IMR-90 (cell line): Measurements from ENCODE around the gene GOLPH3L. TPM values are rescaled to one million over a fixed set of nuclear protein-coding genes. Genes with fewer than 3 reads are reported as not detected.

Experiments used
- ATAC-seq: fragments of 200-7000 bp; cut with Tn5 transposase; 2 replicates; pipeline ENCODE4 v1.9.1; 2020; ENCODE audit warnings: low read depth, mild to moderate bottlenecking, moderate library complexity
- BruUV-seq: library from RNA; stranded (reverse); fragments of 400-500 nt; replicated peaks from 2 replicates; lab custom pipeline; 2021; lab: Mats Ljungman, UMichigan
- CTCF ChIA-PET: fragments of 300-600 bp; formaldehyde crosslinking; extraction: SDS; loops from one replicate; lab custom pipeline; 2021; ENCODE audit warnings: antibody characterized with exemption; lab: Yijun Ruan, JAX
- POLR2A ChIA-PET: fragments of 300-600 bp; sonication (Branson Sonifier 250); formaldehyde crosslinking; loops from one replicate; lab custom pipeline; 2022; ENCODE audit warnings: antibody characterized with exemption; ENCODE audit not compliant: unreplicated experiment; lab: Charles Lee
- DNase-seq: peaks from one replicate; pipeline ENCODE4 v3.0.0; 2013
- H2AFZ ChIP-seq: replicated peaks from 2 replicates; pipeline ENCODE3; 2013; ENCODE audit warnings: low read length, mild to moderate bottlenecking; ENCODE audit not compliant: poor library complexity
- H2AK5ac ChIP-seq: 2 replicates; pipeline ENCODE4 v1.6.1; 2013; ENCODE audit warnings: low read depth, low read length, inconsistent platforms
- H2AK9ac ChIP-seq: replicated peaks from 2 replicates; pipeline ENCODE3; 2013; ENCODE audit warnings: mild to moderate bottlenecking, low read depth, low read length, moderate library complexity; ENCODE audit not compliant: poor library complexity
- H2BK120ac ChIP-seq: 2 replicates; pipeline ENCODE4 v1.6.1; 2013; ENCODE audit warnings: low read depth, low read length, inconsistent platforms
- H2BK15ac ChIP-seq: 3 replicates; pipeline ENCODE4 v1.6.1; 2013; ENCODE audit warnings: low read depth, low read length, inconsistent platforms
- H2BK20ac ChIP-seq: 2 replicates; pipeline ENCODE4 v1.6.1; 2013; ENCODE audit warnings: low read depth, mild to moderate bottlenecking, inconsistent platforms, low read length, moderate library complexity
- H2BK5ac ChIP-seq: 2 replicates; pipeline ENCODE4 v1.6.1; 2013; ENCODE audit warnings: mild to moderate bottlenecking, low read depth, low read length, inconsistent platforms; ENCODE audit not compliant: poor library complexity, severe bottlenecking
- H3K14ac ChIP-seq: replicated peaks from 2 replicates; pipeline ENCODE4 v1.6.1; 2013; ENCODE audit warnings: low read depth, low read length, inconsistent platforms
- H3K18ac ChIP-seq: 2 replicates; pipeline ENCODE4 v1.6.1; 2013; ENCODE audit warnings: low read depth, low read length, control low read depth
- H3K23ac ChIP-seq: 2 replicates; pipeline ENCODE4 v1.6.1; 2013; ENCODE audit warnings: low read depth, low read length, inconsistent platforms
- H3K27ac ChIP-seq: 2 replicates; pipeline ENCODE4 v1.5.1; 2013; ENCODE audit warnings: mild to moderate bottlenecking, control low read depth, low read length; ENCODE audit not compliant: insufficient read depth
- H3K27me3 ChIP-seq: 2 replicates; pipeline ENCODE4 v1.6.1; 2013; ENCODE audit warnings: low read length; ENCODE audit not compliant: control insufficient read depth, insufficient read depth
- H3K36me3 ChIP-seq: 2 replicates; pipeline ENCODE4 v1.6.1; 2013; ENCODE audit warnings: low read length, mixed read lengths; ENCODE audit not compliant: control insufficient read depth, insufficient read depth
- H3K4ac ChIP-seq: 2 replicates; pipeline ENCODE4 v1.6.1; 2013; ENCODE audit warnings: low read depth, low read length, inconsistent platforms
- H3K4me1 ChIP-seq: 2 replicates; pipeline ENCODE4 v1.6.1; 2013; ENCODE audit warnings: low read length, mixed read lengths; ENCODE audit not compliant: control insufficient read depth, insufficient read depth
- H3K4me2 ChIP-seq: 2 replicates; pipeline ENCODE4 v1.6.1; 2013; ENCODE audit warnings: low read depth, mild to moderate bottlenecking, control low read depth, low read length, moderate library complexity
- H3K4me3 ChIP-seq: 2 replicates; pipeline ENCODE4 v1.5.1; 2013; ENCODE audit warnings: low read depth, mild to moderate bottlenecking, control low read depth, low read length, moderate library complexity; ENCODE audit not compliant: insufficient read depth
- H3K56ac ChIP-seq: 2 replicates; pipeline ENCODE4 v1.6.1; 2013; ENCODE audit warnings: low read length, inconsistent platforms; ENCODE audit not compliant: insufficient read depth; ENCODE audit errors: extremely low read depth
- H3K79me1 ChIP-seq, 2 experiments: 2 replicates each; pipeline ENCODE4 v1.6.1; 2013; ENCODE audit warnings: low read length in 2 of 2, inconsistent platforms in 1 of 2, low read depth in 1 of 2
- H3K9ac ChIP-seq: 2 replicates; pipeline ENCODE4 v1.6.1; 2013; ENCODE audit warnings: low read depth, low read length, control low read depth
- H3K9me1 ChIP-seq: 2 replicates; pipeline ENCODE4 v1.6.1; 2013; ENCODE audit warnings: low read length, inconsistent platforms; ENCODE audit not compliant: insufficient read depth
- H3K9me3 ChIP-seq: 2 replicates; pipeline ENCODE4 v1.6.1; 2013; ENCODE audit warnings: low read length; ENCODE audit not compliant: control insufficient read depth, insufficient read depth
- H4K20me1 ChIP-seq: 2 replicates; pipeline ENCODE4 v1.6.1; 2013; ENCODE audit warnings: low read length, inconsistent platforms; ENCODE audit not compliant: insufficient read depth
- H4K5ac ChIP-seq: 2 replicates; pipeline ENCODE4 v1.6.1; 2013; ENCODE audit warnings: mild to moderate bottlenecking, low read depth, low read length, control low read depth
- H4K8ac ChIP-seq, 2 experiments: 2 replicates each; pipeline ENCODE4 v1.6.1; 2013; ENCODE audit warnings: low read depth in 2 of 2, low read length in 2 of 2, control low read depth in 1 of 2, inconsistent platforms in 1 of 2
- H4K91ac ChIP-seq: 2 replicates; pipeline ENCODE4 v1.6.1; 2013; ENCODE audit warnings: low read depth, low read length, inconsistent platforms; ENCODE audit not compliant: insufficient read depth
- BHLHE40 ChIP-seq: fragments of 150-350 bp; IDR thresholded peaks from 2 replicates; pipeline ENCODE4 v1.6.1; 2016; ENCODE audit warnings: mild to moderate bottlenecking, low read depth, low read length
- FOS ChIP-seq: fragments of 150-350 bp; IDR thresholded peaks from 2 replicates; pipeline ENCODE4 v1.6.1; 2016; ENCODE audit warnings: low read depth, low read length
- MAFK ChIP-seq: IDR thresholded peaks from 2 replicates; pipeline ENCODE4 v1.6.1; 2012; ENCODE audit warnings: low read depth, low read length, improper control_type of control experiment
- MAZ ChIP-seq: IDR thresholded peaks from 2 replicates; pipeline ENCODE4 v1.6.1; 2012; ENCODE audit warnings: low read depth, mild to moderate bottlenecking, low read length, improper control_type of control experiment, moderate library complexity, borderline replicate concordance
- RAD21 ChIP-seq: IDR thresholded peaks from 2 replicates; pipeline ENCODE4 v1.6.1; 2012; ENCODE audit warnings: low read length, improper control_type of control experiment
- RCOR1 ChIP-seq: IDR thresholded peaks from 2 replicates; pipeline ENCODE4 v1.6.1; 2012; ENCODE audit warnings: mild to moderate bottlenecking, low read length, improper control_type of control experiment; ENCODE audit not compliant: insufficient replicate concordance
- WGBS, 2 experiments: methylation state at CpG; one replicate each; pipeline versions ENCODE4 v1.1.5 to v1.1.7; 2013; ENCODE audit warnings: missing lambda C conversion rate in 2 of 2; ENCODE audit not compliant: insufficient read length in 1 of 2; ENCODE audit errors: extremely low coverage in 2 of 2; 5-methylcytosine and 5-hydroxymethylcytosine counted together
- dilution Hi-C: fragments of 300-500 bp; cut with HindIII; formaldehyde crosslinking; loops from one replicate; pipeline ENCODE4 v1.14.3; 2018; ENCODE audit warnings: low sequenced_read_pairs; ENCODE audit not compliant: unreplicated experiment
- in situ Hi-C: fragments of 300-500 bp; cut with MboI; formaldehyde crosslinking; loops from 3 replicates; pipeline ENCODE4 v1.14.3; 2019; ENCODE audit warnings: low sequenced_read_pairs, inconsistent platforms, mixed read lengths
- intact Hi-C: fragments of 100-400 bp; cut with micrococcal nuclease; formaldehyde crosslinking; loops from 2 replicates; pipeline ENCODE4 v1.10.0; 2022
- polyA plus RNA-seq, 3 experiments: library from polyadenylated mRNA; depleted of rRNA; stranded (reverse); fragments of >200 nt; gene quantifications; 2 replicates each; pipeline ENCODE4 v1.2.3, GENCODE V29; 2012; ENCODE audit warnings: low replicate concordance in 1 of 3
- total RNA-seq: library from RNA; depleted of rRNA; stranded (reverse); fragments of >200 nt; gene quantifications from 2 replicates; pipeline ENCODE4 v1.2.3, GENCODE V29; 2012

Gene GOLPH3L
- total and polyA plus RNA-seq, 2 of the 4 experiments (the other 2 are of a cell fraction) = 9.5 to 11.0 TPM

DNA sequence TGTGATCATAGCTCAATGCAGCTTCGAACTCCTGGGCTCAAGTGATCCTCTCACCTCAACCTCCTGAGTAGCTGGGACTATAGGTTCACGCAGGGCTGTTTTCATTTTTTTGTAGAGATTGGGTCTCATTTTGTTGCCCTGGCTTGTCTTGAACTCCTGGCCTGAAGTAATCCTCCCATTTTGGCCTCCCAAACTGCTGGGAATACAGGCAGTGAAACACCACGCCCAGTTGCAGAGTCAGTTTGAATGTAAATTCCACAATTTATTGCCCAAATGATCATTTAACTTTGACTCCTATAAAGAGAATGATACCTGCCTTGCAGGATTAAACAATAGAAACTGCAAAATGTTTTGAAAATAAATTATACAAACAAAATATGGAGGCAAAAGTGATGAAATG lies 10.7 kb downstream of the GOLPH3L start:
- intact Hi-C loops = no loop called here
- Histone ChIP-seq H3K23ac (no peak overlapping the region), H4K5ac (no peak overlapping the region), H3K4ac (no peak overlapping the region), H3K4me2 (no peak overlapping the region), H3K56ac (no peak overlapping the region), H3K27me3 (no peaks in the 10 kb centered on the region), H2BK20ac (no peak overlapping the region), H3K9ac (no peak overlapping the region), H3K14ac (no peak overlapping the region), H3K79me1 (peaks cover 2 to 6% of the 10 kb centered on the region in 2 experiments; a peak in 2 of 4 replicates), H4K91ac (no peak overlapping the region), H3K4me3 (no peak overlapping the region), H2AFZ (no peak overlapping the region), H4K20me1 (no peaks in the 10 kb centered on the region), H4K8ac (no peak overlapping the region), H2BK120ac (no peak overlapping the region), H3K27ac (no peak overlapping the region), H2BK5ac (no peak overlapping the region), H3K36me3 (peaks cover 8% of the 10 kb centered on the region; the same call in 1 of the 2 replicates), H2BK15ac (no peak overlapping the region), H3K4me1 (no peaks in the 10 kb centered on the region), H2AK5ac (no peak overlapping the region), H3K9me1 (peaks cover 3% of the 10 kb centered on the region; the same call in 1 of the 2 replicates), H3K9me3 (no peaks in the 10 kb centered on the region), H2AK9ac (no peak overlapping the region), H3K18ac (no peak overlapping the region)
- dilution Hi-C loops = no loop called here
- in situ Hi-C loops = no loop called here
- POLR2A ChIA-PET = no interaction called here
- WGBS, 2 experiments = no CpG with 5 or more reads among the region's 3 CpGs
- CTCF ChIA-PET = interaction anchor here (0.6 kb wide), 1 partner anchor 23 kb away, joined by 5 read pairs; no protein-coding TSS in a partner anchor
- no peak for ATAC-seq
- no TSS peak for BruUV-seq
- no peak for TF ChIP-seq FOS
- no peak for TF ChIP-seq BHLHE40
- no peak for TF ChIP-seq RAD21
- no peak for TF ChIP-seq MAFK
- TF ChIP-seq MAZ = no peak
- no peak for TF ChIP-seq RCOR1
- DNase-seq = no peak
